HG02973 (cell line): Measurements from ENCODE around the gene ARPIN.
"Not testable (repeated sequence)": the region's sequence is repeated elsewhere in the genome, so short reads cannot be mapped to it uniquely, and the experiment has no call there.

Experiments used
- ATAC-seq: cut with Tn5 transposase; IDR thresholded peaks from one replicate; pipeline ENCODE4 v1.9.1; 2021; ENCODE audit warnings: moderate library complexity; ENCODE audit not compliant: unreplicated experiment

ARPIN gene

DNA sequence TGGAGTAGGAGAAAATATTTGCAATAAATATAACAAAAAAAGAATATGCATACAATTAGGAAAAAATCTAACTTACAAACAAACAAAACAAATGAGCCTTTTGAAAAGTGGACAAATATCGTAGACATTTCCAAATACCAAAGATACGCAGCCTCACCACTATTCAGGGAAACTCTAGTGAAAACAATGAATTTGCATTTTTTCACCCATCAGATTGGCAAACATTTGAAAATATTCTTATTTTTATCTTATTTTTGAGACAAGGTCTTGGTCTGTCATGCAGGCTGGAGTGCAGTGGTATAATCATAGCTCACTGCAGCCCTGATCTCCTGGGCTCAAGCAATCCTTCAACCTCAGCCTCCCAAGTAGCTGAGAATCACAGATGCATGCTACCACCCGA is 34.4 kb downstream of the ARPIN start:
- no peak for ATAC-seq

GRCh38 chr15:89877083-89877425 is 35.7 kb downstream of the ARPIN start:
- ATAC-seq, result no peak

GRCh38 chr15:89876396-89877082 is 36.2 kb downstream of the ARPIN start:
- no peak for ATAC-seq

DNA sequence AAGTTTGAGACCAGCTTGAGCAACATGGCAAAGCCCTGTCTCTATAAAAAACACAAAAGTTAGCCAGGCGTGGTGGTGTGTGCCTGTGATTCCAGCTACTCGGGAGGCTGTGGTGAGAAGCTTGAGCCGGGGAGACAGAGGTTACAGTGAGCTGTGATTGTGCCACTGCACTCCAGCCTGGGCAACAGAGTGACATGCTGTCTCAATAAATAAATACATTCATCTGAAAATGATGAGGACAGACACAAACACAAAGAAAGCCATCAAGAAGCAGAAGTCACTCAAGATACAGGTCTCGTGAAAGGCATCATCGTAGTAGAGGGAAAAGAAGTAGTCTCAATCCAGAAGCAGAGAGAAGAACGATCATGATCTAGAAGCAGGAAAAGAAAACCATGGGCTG is 37.0 kb downstream of the ARPIN start:
- ATAC-seq, result no peak

DNA sequence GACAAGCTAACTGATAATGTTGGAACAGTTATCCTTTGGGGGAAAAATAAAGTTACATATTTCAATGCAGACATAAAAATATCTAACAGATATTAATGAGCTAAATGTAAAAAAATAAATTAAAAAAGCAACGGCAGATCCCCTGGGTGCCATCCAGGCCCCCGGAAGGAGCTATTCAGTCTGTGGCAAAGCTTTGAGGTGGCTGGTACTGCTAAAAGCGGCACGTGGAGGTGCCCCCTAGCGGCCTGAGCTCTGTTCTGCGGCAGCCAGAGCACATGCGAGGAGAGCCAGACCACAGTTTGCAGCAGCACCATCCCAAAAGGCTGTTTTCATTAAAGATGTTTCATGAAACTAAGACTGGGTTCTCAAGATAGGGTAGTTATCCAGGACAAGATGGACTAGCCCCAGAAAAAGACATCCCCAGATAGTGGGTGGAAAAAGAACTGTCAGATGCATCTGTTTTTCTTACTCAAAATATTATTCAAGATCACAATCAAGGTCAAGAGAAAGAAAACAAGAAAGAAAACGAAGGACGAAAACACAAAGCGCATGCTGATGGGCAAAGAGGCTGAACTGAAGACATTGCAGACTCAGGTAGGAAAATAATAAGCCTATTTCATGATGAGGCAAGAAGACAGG is 37.7 kb downstream of the ARPIN start:
- no peak for ATAC-seq

DNA sequence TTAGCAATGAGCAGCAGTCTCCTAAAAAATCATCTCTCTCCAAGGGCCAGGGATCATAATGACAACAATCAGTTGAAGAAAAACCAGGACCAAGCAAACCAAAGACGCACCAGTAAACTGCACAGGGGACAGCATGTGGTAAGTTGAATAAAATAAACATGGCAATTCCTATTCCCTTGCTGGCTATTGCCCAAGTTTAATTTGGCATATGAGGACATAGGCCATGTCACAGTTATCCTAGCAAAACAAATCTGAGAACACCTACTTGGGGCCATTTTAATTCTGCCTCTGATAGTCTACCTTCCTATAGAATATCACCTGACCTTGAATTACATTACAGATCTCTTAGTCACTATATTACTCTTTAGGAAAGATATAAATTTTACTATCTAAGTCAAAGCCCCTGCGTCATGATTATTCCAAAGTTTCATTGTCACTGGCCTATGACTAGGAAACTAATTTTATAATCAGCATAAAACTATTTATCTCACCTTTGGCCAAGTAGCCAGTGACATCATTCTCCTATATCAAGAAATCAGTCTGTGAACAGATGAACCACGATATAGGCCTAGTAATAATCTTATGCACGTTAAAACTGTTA is 42.0 kb downstream of the ARPIN start:
- no peak for ATAC-seq

- ATAC-seq, result no peak
Measured at GRCh38 chr15:89870006-89870405, 42.7 kb downstream of the ARPIN start.

GRCh38 chr15:89869490-89869889 is 43.3 kb downstream of the ARPIN start:
- not testable (repeated sequence) for ATAC-seq

- no peak for ATAC-seq
Measured at GRCh38 chr15:89864958-89865739, 47.6 kb downstream of the ARPIN start.

- ATAC-seq, result no peak
Measured at GRCh38 chr15:89863918-89864317, 48.8 kb downstream of the ARPIN start.

DNA sequence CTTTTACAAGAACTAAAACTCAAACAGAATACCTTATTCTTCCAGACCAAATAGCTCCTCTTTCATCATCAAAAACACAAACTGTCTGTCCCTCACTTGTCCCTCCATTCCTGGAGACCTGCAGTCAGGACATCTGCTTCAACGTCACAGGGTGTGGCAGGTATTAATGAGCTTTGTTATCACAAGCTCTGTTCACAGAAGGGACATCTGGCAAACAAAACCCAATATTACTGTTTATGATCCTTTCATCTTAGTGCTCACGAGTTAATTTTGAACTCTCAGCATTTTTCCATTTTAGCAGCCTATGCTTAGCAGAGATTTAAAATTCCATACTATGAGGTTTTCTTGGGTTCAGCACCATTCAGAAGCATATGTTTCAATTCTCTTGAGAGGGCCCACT is 51.9 kb downstream of the ARPIN start:
- ATAC-seq, result no peak

GRCh38 chr15:89860431-89860830 is 52.3 kb downstream of the ARPIN start:
- no peak for ATAC-seq

GRCh38 chr15:89858661-89859458 is 53.9 kb downstream of the ARPIN start:
- no peak for ATAC-seq

GRCh38 chr15:89857673-89858072 is 55.1 kb downstream of the ARPIN start:
- no peak for ATAC-seq

- ATAC-seq, result no peak
Measured at GRCh38 chr15:89855948-89856347, 56.8 kb downstream of the ARPIN start.

DNA sequence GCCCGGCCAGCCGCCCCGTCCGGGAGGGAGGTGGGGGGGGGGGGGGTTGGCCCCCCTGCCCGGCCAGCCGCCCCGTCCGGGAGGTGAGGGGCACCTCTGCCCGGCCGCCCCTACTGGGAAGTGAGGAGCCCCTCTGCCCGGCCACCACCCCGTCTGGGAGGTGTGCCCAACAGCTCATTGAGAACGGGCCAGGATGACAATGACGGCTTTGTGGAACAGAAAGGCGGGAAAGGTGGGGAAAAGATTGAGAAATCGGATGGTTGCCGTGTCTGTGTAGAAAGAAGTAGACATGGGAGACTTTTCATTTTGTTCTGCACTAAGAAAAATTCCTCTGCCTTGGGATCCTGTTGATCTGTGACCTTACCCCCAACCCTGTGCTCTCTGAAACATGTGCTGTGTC is 57.9 kb downstream of the ARPIN start:
- not testable (repeated sequence) for ATAC-seq

DNA sequence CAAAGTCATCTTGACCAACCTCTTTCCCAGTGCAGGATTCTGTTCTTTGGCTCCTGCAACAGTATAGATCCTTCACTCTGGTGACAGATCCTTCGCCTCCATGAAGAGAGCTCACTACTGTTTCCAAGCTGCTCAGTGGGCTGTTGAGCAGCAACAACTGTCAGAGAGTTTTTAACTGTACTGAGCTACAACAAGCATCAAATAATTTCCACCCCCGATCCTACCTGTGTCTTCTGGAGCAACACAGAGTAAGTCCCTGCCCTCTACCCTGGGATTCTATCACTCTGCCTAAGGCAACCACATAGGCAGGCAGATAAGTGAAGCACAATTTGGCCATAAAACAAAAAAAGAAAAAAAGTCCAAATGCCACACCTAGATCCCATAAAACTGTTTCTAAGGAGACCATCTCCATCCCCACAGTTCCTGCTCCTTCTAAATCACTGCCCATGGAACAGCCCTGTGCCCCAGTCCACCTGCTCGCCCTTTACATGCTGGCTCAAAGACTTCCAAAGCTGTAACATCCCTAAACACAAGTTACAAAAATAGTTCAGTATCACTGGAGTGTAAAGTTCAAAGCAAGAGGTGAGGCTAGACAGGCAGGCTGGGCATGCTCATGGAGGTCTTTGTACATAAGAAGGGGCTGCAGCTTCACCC is 60.3 kb downstream of the ARPIN start:
- ATAC-seq, result no peak

DNA sequence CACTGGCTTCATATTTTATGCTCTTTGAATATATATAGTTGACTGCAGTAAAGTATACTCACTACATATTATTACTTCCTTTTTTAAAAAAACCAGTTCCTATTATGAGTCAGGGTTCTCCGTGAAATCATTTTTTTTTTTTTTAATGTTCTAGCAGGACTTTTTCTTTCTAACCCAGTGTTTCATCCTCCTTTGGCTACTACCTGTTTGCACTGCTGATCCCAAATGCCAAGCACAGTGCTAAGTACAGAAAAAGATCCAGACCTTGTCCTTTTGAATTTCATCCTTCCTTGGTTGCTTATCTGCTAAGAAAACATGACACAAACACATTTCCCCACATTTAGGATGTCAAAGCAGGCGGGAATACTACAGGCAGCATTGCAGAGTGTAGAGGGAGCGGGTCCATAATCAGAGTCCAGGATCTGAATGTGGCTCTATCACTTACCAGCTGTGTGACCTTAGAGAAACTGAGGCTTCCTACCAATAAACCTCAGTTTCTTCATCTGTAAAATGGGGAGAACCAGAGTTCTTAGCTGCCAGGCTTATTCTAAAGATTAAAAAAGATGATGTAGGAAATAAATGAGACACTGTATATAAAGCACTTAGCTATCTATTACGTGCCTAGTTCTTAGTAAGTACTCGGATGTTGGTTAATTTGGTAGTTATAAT is 60.9 kb downstream of the ARPIN start:
- peak; percentile 57 for ATAC-seq

GRCh38 chr15:89848970-89849292 is 63.8 kb downstream of the ARPIN start:
- peak; percentile 3 for ATAC-seq

DNA sequence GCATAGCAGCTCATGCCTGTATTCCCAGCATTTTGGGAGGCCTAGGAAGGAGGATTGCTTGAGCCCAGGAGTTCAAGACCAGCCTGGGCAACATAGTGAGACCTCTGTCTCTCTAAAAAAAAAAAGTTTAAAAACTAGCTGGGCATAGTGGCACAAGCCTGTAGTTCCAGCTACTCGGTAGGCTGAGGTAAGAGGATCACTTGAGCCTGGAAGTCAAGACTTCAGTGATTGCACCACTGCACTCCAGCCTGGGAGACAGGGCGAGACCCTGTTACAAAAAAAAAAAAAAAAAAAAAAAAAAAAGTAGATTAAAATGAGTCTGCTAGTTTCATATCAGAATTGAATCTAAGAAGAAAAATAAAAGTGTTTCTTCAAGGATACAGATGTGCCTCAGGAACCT is 65.7 kb downstream of the ARPIN start:
- ATAC-seq, result no peak
